Measurements from ENCODE around the gene ZKSCAN4. TPM values are rescaled to one million over a fixed set of nuclear protein-coding genes. Genes with fewer than 3 reads are reported as not detected.

The ZKSCAN4 gene
- total and polyA plus RNA-seq, 2 of the 8 experiments (the other 6 are each of a cell fraction or from before 2014, with no cell fraction given), result 2.2 to 6.6 TPM

GRCh38 chr6:28203201-28203600 lies 48.9 kb downstream of the ZKSCAN4 start (continued):
- no peak for TF ChIP-seq JUN (IDR thresholded peaks at IDR 0.05; ENCODE audit: low read depth, low read length)
